ENCODE results near the gene MRPL37. TPM values are rescaled to one million over a fixed set of nuclear protein-coding genes. Genes with fewer than 3 reads are reported as not detected.

The MRPL37 gene
- total and polyA plus RNA-seq, 2 of the 8 experiments (the other 6 are each of a cell fraction or from before 2014, with no cell fraction given) = 45.5 to 126 TPM

GRCh38 chr1:54173681-54174080, 26.3 kb upstream of the MRPL37 start:
- no peak overlapping the region for H2BK5ac ChIP-seq (ENCODE audit: low read depth, low read length)
- H3K18ac ChIP-seq (ENCODE audit: extremely low read depth, low read length) = no peak overlapping the region
- no peak overlapping the region for H3K4me3 ChIP-seq (ENCODE audit: extremely low read depth in 1 of 4, insufficient read depth in 2 of 4, low read depth in 3 of 4, low read length in 4 of 4)
- 88% methylated on average over 9 of the region's 9 CpGs; no CpG with 5 or more reads in 1 of the 2 experiments for WGBS, 2 experiments (ENCODE audit: extremely low coverage in 1 of 2, insufficient coverage in 1 of 2, insufficient read length in 1 of 2, insufficient replicate concordance in 2 of 2, low coverage in 1 of 2, low lambda C conversion rate in 2 of 2, missing lambda C conversion rate in 1 of 2)
- H4K8ac ChIP-seq (ENCODE audit: extremely low read depth, insufficient read depth, low read length) = no peak overlapping the region
- H3K36me3 ChIP-seq (ENCODE audit: control insufficient read depth in 2 of 4, insufficient read depth in 4 of 4, low read length in 3 of 4) = no peaks in the 10 kb centered on the region
- H2BK20ac ChIP-seq (ENCODE audit: low read length) = no peak overlapping the region
- H3K4me2 ChIP-seq (ENCODE audit: insufficient read depth in 1 of 2, low read depth in 2 of 2, low read length in 2 of 2) = no peak overlapping the region
- no peak overlapping the region for H2BK120ac ChIP-seq (replicated peaks; ENCODE audit: low read depth, low read length)
- H3K27me3 ChIP-seq (replicated peaks in 1 of 4; ENCODE audit: control insufficient read depth in 3 of 4, extremely low read depth in 1 of 4, insufficient read depth in 3 of 4, low read length in 3 of 4) = no peaks in the 10 kb centered on the region
- no peak overlapping the region for H4K91ac ChIP-seq (replicated peaks; ENCODE audit: insufficient read length, low read length)
- H3K9ac ChIP-seq (replicated peaks in 1 of 4; ENCODE audit: extremely low read depth in 1 of 4, low read depth in 3 of 4, low read length in 3 of 4) = no peak overlapping the region
- H3K56ac ChIP-seq (replicated peaks; ENCODE audit: insufficient read length, low read depth, low read length) = no peak overlapping the region
- H3K4ac ChIP-seq (replicated peaks; ENCODE audit: insufficient read length, low read depth, low read length) = no peak overlapping the region
- no peaks in the 10 kb centered on the region for H3K79me2 ChIP-seq (ENCODE audit: control insufficient read depth in 1 of 2, insufficient read depth in 2 of 2, low read length in 2 of 2)
- DNase-seq (ENCODE audit: low read depth in 1 of 2, low spot score in 2 of 2) (no peak), FAIRE-seq (no peak)
- POLR2A ChIA-PET (ENCODE audit: partially characterized antibody) = interaction anchor here (1.3 kb wide), 2 partner anchors 8 to 12 kb away, joined by 3 read pairs; no protein-coding TSS in a partner anchor
- CTCF ChIA-PET (ENCODE audit: partially characterized antibody) = interaction anchor here (0.6 to 3.3 kb wide), 8 partner anchors 12 to 622 kb away, joined by 3 to 13 read pairs (median 4); no protein-coding TSS in a partner anchor
- no peak overlapping the region for H3K14ac ChIP-seq (ENCODE audit: insufficient read length)
- H3K4me1 ChIP-seq (replicated peaks in 1 of 4; ENCODE audit: control insufficient read depth in 3 of 4, insufficient read depth in 4 of 4, low read length in 3 of 4) = peaks cover 0 to 7% (median 0%) of the 10 kb centered on the region in 4 experiments; a peak in 1 of 7 replicates
- no peak overlapping the region for H2AFZ ChIP-seq (ENCODE audit: low read length)
- H3K23ac ChIP-seq (ENCODE audit: insufficient read length) = no peak overlapping the region
- H3K9me3 ChIP-seq (ENCODE audit: insufficient read depth in 2 of 2, low read depth in 1 of 2, low read length in 1 of 2) = no peaks in the 10 kb centered on the region
- no peak overlapping the region for H2BK12ac ChIP-seq (ENCODE audit: low read depth, low read length)
- H3K23me2 ChIP-seq (ENCODE audit: low read depth, low read length) = no peaks in the 10 kb centered on the region
- H3K27ac ChIP-seq (ENCODE audit: low read depth, low read length) = no peak overlapping the region
- no peak overlapping the region for H2BK15ac ChIP-seq (ENCODE audit: low read length)
- no peak overlapping the region for H4K5ac ChIP-seq (ENCODE audit: insufficient read length, low read depth, low read length)
- no peaks in the 10 kb centered on the region for H3K79me1 ChIP-seq (ENCODE audit: low read depth, low read length)
- no peak overlapping the region for H2AK5ac ChIP-seq (ENCODE audit: low read depth, low read length)
- peaks cover 0 to 3% of the 10 kb centered on the region in 2 experiments for H4K20me1 ChIP-seq (replicated peaks in 1 of 2; ENCODE audit: control insufficient read depth in 1 of 2, insufficient read depth in 2 of 2, low read length in 2 of 2)
- no peak for TF ChIP-seq NRF1 (IDR thresholded peaks at IDR 0.05; ENCODE audit: low read depth, low read length)
- no peak for TF ChIP-seq MAFK (IDR thresholded peaks at IDR 0.05; ENCODE audit: low read depth, low read length)

Measured in H1 (cell line).